ENCODE measurements around the gene ARF3. TPM values are rescaled to one million over a fixed set of nuclear protein-coding genes. Genes with fewer than 3 reads are reported as not detected.

The ARF3 gene
- total and polyA plus RNA-seq, 2 donors (not counting 3 experiments of a cell fraction or from before 2014, with no cell fraction given): 149 to 172 TPM

- no peak overlapping the region for H3K9ac ChIP-seq (replicated peaks; ENCODE audit: extremely low read depth, insufficient read depth, low read length)
- H3K4me2 ChIP-seq (ENCODE audit: insufficient read depth, low read length): no peak overlapping the region
- no peak overlapping the region for H3K4me3 ChIP-seq (replicated peaks in 1 of 3; ENCODE audit: insufficient read depth in 1 of 3, low read depth in 1 of 3, low read length in 3 of 3)
- no peak for TF ChIP-seq POLR2A (IDR thresholded peaks at IDR 0.05; ENCODE audit: low read depth, low read length)
- no peak for TF ChIP-seq EZH2 (IDR thresholded peaks at IDR 0.05; ENCODE audit: borderline replicate concordance, low read depth, low read length, severe bottlenecking)
- no peak for TF ChIP-seq POLR2AphosphoS5 (IDR thresholded peaks at IDR 0.05; ENCODE audit: insufficient read depth, low read depth, low read length)
- TF ChIP-seq CTCF (IDR thresholded peaks at IDR 0.05; ENCODE audit: extremely low read depth in 1 of 2, insufficient read depth in 1 of 2, low read depth in 1 of 2, low read length in 2 of 2): no peak
- no peak for TF ChIP-seq FOS (IDR thresholded peaks at IDR 0.05; ENCODE audit: borderline replicate concordance, insufficient read depth, low read length)
- TF ChIP-seq GATA2 (IDR thresholded peaks at IDR 0.05; ENCODE audit: insufficient read depth, insufficient read length, low read depth, low read length): no peak
- TF ChIP-seq JUN (IDR thresholded peaks at IDR 0.05; ENCODE audit: borderline replicate concordance, insufficient read depth, insufficient read length, low read depth): no peak
- no peak for TF ChIP-seq MYC (IDR thresholded peaks at IDR 0.05; ENCODE audit: low read depth, low read length)
- no peak for TF ChIP-seq MAX (IDR thresholded peaks at IDR 0.05; ENCODE audit: insufficient read depth, insufficient read length)
- FAIRE-seq (no peak), DNase-seq (ENCODE audit: low read depth, low spot score) (no peak)
- CTCF ChIA-PET: interaction anchor here (1.3 to 7.3 kb wide), 5 partner anchors 10 to 115 kb away, joined by 4 to 64 read pairs (median 16); partner anchors contain the start of gene WNT1
- POLR2A ChIA-PET: no interaction called here
- intact Hi-C loops (cut with micrococcal nuclease) (no loop called here), dilution Hi-C loops (cut with MboI; ENCODE audit: extremely low pct_ligation_motif_present, low sequenced_read_pairs) (no loop called here)
- no peaks in the 10 kb centered on the region for H4K20me1 ChIP-seq (replicated peaks; ENCODE audit: control insufficient read depth, extremely low read depth, insufficient read depth, low read length)
- no peaks in the 10 kb centered on the region for H3K9me3 ChIP-seq (replicated peaks; ENCODE audit: control insufficient read depth, insufficient read depth, low read length)
- H3K36me3 ChIP-seq (ENCODE audit: control insufficient read depth in 2 of 2, extremely low read depth in 1 of 2, insufficient read depth in 2 of 2, low read length in 2 of 2): no peaks in the 10 kb centered on the region
- no peaks in the 10 kb centered on the region for H3K79me2 ChIP-seq (ENCODE audit: control insufficient read depth, insufficient read depth, low read length)
- no TSS peak for BruUV-seq (replicated peaks)
- no peaks in the 10 kb centered on the region for H3K9me1 ChIP-seq (replicated peaks; ENCODE audit: control insufficient read depth, extremely low read depth, insufficient read depth, low read length)
- H2AFZ ChIP-seq (ENCODE audit: low read depth, low read length): no peak overlapping the region
- no peaks in the 10 kb centered on the region for H3K4me1 ChIP-seq (ENCODE audit: control insufficient read depth, extremely low read depth, insufficient read depth, low read length)
- H3K27me3 ChIP-seq (ENCODE audit: control insufficient read depth in 2 of 2, insufficient read depth in 2 of 2, low read length in 2 of 2): peaks cover 53 to 54% of the 10 kb centered on the region in 2 experiments
- no peak overlapping the region for H3K27ac ChIP-seq (ENCODE audit: insufficient read depth, low read depth, low read length)
These were observed 11.2 kb upstream of the ARF3 start for GRCh38 chr12:48968467-48968866.

Measured in endothelial cell of umbilical vein (primary cell).